MM.1S (cell line): ENCODE data around the gene CDH4.

Experiments
- DNase-seq: peaks from one replicate; pipeline ENCODE4 v3.0.0-alpha.2; 2015
- H2AFZ ChIP-seq: fragments of 300-600 bp; sonication (generic); 2 replicates; pipeline ENCODE4 v1.6.0; 2016; ENCODE audit warnings: antibody characterized with exemption, low read length
- H3F3A ChIP-seq: fragments of 300-600 bp; sonication (generic); 2 replicates; pipeline ENCODE4 v1.6.1; 2016; ENCODE audit warnings: mild to moderate bottlenecking, antibody characterized with exemption, low read length, moderate library complexity, mixed read lengths; ENCODE audit not compliant: insufficient read depth
- H3K27ac ChIP-seq: fragments of 300-600 bp; sonication (generic); 2 replicates; pipeline ENCODE4 v1.5.1; 2016; ENCODE audit warnings: mild to moderate bottlenecking, low read length
- H3K27me3 ChIP-seq: fragments of 300-600 bp; sonication (generic); replicated peaks from 2 replicates; pipeline ENCODE4 v1.6.0; 2016; ENCODE audit warnings: low read length; ENCODE audit not compliant: insufficient read depth
- H3K36me3 ChIP-seq: fragments of 300-600 bp; sonication (generic); replicated peaks from 2 replicates; pipeline ENCODE4 v1.6.1; 2016; ENCODE audit warnings: mild to moderate bottlenecking, low read length, mixed read lengths; ENCODE audit not compliant: insufficient read depth
- H3K4me1 ChIP-seq: fragments of 300-600 bp; sonication (generic); 2 replicates; pipeline ENCODE4 v1.6.1; 2016; ENCODE audit warnings: low read length, mixed read lengths
- H3K4me2 ChIP-seq: fragments of 300-600 bp; sonication (generic); 2 replicates; pipeline ENCODE4 v1.6.0; 2016; ENCODE audit warnings: low read depth, low read length
- H3K4me3 ChIP-seq: fragments of 300-600 bp; sonication (generic); 2 replicates; pipeline ENCODE4 v1.5.1; 2016; ENCODE audit warnings: low read length, mixed read lengths
- H3K79me2 ChIP-seq: fragments of 300-600 bp; sonication (generic); 2 replicates; pipeline ENCODE4 v1.6.1; 2016; ENCODE audit warnings: mixed run types, low read length, mixed read lengths
- H3K9ac ChIP-seq: fragments of 300-600 bp; sonication (generic); 2 replicates; pipeline ENCODE4 v1.6.1; 2016; ENCODE audit warnings: low read length, mixed read lengths
- H3K9me2 ChIP-seq: fragments of 300-600 bp; sonication (generic); replicated peaks from 2 replicates; pipeline ENCODE4 v1.6.1; 2016; ENCODE audit warnings: mild to moderate bottlenecking, low read length, mixed read lengths; ENCODE audit not compliant: insufficient read depth
- H3K9me3 ChIP-seq: fragments of 300-600 bp; sonication (generic); replicated peaks from 2 replicates; pipeline ENCODE4 v1.6.1; 2016; ENCODE audit warnings: mild to moderate bottlenecking, low read length, mixed read lengths; ENCODE audit not compliant: insufficient read depth
- H4K20me1 ChIP-seq: fragments of 300-600 bp; sonication (generic); 2 replicates; pipeline ENCODE4 v1.6.1; 2016; ENCODE audit warnings: mild to moderate bottlenecking, low read length, moderate library complexity, mixed read lengths; ENCODE audit not compliant: insufficient read depth
- EZH2 ChIP-seq: fragments of 300-600 bp; sonication (generic); optimal IDR thresholded peaks from 2 replicates; pipeline ENCODE3; 2017; ENCODE audit warnings: low read depth, mild to moderate bottlenecking, antibody characterized with exemption, low read length, mixed read lengths
- EZH2phosphoT487 ChIP-seq: fragments of 300-600 bp; sonication (generic); IDR thresholded peaks from 2 replicates; pipeline ENCODE4 v1.6.1; 2018; ENCODE audit warnings: antibody characterized with exemption, low read length
- TF ChIP-seq, protein P1 (sequence below): fragments of 300-600 bp; sonication (generic); IDR thresholded peaks from 2 replicates; pipeline ENCODE4 v1.5.1; 2016; ENCODE audit warnings: antibody characterized with exemption, low read length, mixed read lengths

The CDH4 gene

DNA sequence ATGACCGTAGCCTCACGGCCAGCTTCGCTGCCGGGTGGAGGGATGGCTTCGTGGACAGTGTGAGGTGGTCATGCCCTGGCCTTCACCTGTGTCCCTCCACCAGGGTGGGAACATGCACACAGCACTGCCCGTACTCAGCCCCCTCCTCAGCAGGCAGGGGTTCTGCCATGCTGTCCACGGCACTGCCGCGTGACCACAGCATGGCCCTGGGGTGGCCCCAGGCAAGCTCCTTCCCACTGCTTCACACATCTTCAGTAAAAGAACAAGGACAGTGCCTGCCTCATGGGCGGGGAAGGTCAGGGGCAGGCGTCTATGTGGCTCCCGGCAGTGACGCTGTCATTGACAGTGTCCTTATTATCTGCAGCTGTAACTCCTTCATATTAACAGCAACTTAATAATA, 607.7 kb downstream of the CDH4 start:
- no peak overlapping the region for H3K4me3 ChIP-seq
- TF ChIP-seq EZH2 (no peak), EZH2phosphoT487 (no peak)
- TF ChIP-seq, protein P1, sequence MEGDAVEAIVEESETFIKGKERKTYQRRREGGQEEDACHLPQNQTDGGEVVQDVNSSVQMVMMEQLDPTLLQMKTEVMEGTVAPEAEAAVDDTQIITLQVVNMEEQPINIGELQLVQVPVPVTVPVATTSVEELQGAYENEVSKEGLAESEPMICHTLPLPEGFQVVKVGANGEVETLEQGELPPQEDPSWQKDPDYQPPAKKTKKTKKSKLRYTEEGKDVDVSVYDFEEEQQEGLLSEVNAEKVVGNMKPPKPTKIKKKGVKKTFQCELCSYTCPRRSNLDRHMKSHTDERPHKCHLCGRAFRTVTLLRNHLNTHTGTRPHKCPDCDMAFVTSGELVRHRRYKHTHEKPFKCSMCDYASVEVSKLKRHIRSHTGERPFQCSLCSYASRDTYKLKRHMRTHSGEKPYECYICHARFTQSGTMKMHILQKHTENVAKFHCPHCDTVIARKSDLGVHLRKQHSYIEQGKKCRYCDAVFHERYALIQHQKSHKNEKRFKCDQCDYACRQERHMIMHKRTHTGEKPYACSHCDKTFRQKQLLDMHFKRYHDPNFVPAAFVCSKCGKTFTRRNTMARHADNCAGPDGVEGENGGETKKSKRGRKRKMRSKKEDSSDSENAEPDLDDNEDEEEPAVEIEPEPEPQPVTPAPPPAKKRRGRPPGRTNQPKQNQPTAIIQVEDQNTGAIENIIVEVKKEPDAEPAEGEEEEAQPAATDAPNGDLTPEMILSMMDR: no peak
- no peaks in the 10 kb centered on the region for H4K20me1 ChIP-seq
- H3K4me2 ChIP-seq: no peak overlapping the region
- H3F3A ChIP-seq: no peaks in the 10 kb centered on the region
- H3K27me3 ChIP-seq: peaks cover 90% of the 10 kb centered on the region
- no peaks in the 10 kb centered on the region for H3K9me3 ChIP-seq
- H3K9me2 ChIP-seq: no peaks in the 10 kb centered on the region
- DNase-seq: no peak
- no peaks in the 10 kb centered on the region for H3K4me1 ChIP-seq
- H3K36me3 ChIP-seq: no peaks in the 10 kb centered on the region
- H3K79me2 ChIP-seq: no peaks in the 10 kb centered on the region
- no peak overlapping the region for H2AFZ ChIP-seq
- H3K9ac ChIP-seq: no peak overlapping the region
- no peak overlapping the region for H3K27ac ChIP-seq

DNA sequence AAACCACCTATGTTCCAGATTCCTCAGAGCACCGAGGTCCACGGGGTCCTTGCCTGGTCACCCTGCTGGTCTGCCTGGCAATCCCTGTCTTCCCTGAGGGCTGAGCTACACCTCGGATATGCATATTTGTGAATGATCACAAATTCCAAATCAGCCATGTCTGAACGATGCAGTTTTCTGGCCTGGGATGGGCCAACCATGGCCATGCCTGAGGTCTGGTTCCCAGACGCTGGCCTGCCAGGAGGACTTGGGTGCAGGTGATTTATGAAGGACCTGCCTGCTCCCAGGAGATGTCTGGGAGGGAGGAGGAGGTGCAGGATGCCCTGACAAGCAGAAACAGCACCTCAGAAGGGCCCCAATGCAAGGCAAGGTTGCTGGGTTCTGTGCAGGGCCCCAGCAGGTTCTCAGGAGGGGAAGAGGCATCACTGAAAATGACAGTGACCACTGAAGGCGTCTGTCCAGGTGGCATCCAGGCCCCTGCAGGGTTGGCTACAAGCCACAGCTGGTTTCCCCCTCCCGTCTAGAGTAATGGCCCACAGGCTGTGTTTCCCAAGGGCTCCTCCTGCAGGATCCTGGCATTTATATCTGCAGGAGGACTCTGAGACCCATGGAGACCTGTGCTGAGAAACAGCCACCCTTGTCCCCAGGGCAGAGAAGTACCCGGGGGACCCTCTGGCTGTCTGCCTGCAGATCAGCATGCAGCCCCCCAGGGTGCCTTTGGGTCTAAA, 608.4 kb downstream of the CDH4 start:
- Histone ChIP-seq H3K36me3 (no peaks in the 10 kb centered on the region), H3K4me1 (no peaks in the 10 kb centered on the region), H3K79me2 (no peaks in the 10 kb centered on the region), H3K4me3 (no peak overlapping the region), H3K4me2 (no peak overlapping the region), H3K27me3 (peaks cover 94% of the 10 kb centered on the region), H3F3A (no peaks in the 10 kb centered on the region), H3K9me3 (no peaks in the 10 kb centered on the region), H3K27ac (no peak overlapping the region), H3K9ac (no peak overlapping the region), H4K20me1 (no peaks in the 10 kb centered on the region), H2AFZ (no peak overlapping the region), H3K9me2 (no peaks in the 10 kb centered on the region)
- TF ChIP-seq EZH2phosphoT487: no peak
- TF ChIP-seq, protein P1: no peak
- no peak for TF ChIP-seq EZH2
- DNase-seq: no peak

DNA sequence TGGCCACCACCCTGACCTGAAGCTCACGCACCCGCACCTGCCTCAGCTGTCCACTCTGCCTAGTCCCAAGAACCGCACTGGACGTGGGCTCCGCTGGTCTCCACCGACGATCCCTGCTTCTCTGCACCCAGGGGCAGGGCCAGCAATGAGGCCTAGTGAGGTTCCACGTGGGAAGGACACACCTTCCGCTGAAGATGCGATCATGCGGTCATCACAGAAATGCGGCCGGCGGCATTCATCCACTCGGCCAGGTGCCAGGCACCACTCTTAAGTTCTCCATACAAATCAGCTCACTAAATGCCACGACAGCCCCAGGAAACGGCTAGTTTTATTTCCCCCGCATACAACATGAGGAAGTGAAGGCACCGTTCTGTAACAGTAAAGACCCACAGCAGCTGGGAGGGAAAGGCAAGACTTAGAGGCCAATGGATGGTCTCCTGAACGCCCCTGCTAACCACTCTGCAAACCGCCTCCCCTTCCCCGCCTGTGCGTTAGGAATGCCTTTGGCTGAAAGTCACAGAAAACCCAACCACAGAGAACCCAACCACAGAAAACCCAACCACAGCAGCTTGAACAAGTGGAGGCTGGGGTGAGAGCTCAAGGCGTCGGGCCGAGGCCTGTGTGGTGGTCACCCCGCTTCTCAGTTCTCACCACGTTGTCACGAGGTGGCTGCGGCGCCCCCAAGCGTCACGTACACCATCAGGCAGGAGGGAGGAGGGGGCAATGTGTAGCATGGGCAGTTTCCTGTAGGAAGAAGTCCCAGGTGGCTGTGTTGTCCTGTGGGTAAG, 609.2 kb downstream of the CDH4 start:
- Histone ChIP-seq H3K9me2 (no peaks in the 10 kb centered on the region), H3F3A (no peaks in the 10 kb centered on the region), H3K27ac (no peak overlapping the region), H3K27me3 (peaks cover 95% of the 10 kb centered on the region), H3K9me3 (no peaks in the 10 kb centered on the region), H3K9ac (no peak overlapping the region), H3K79me2 (no peaks in the 10 kb centered on the region), H2AFZ (no peak overlapping the region), H3K4me3 (no peak overlapping the region), H3K36me3 (no peaks in the 10 kb centered on the region), H3K4me2 (no peak overlapping the region), H4K20me1 (no peaks in the 10 kb centered on the region), H3K4me1 (no peaks in the 10 kb centered on the region)
- no peak for DNase-seq
- TF ChIP-seq, protein P1: no peak
- TF ChIP-seq EZH2: no peak
- TF ChIP-seq EZH2phosphoT487: no peak
